IPS-18c (cell line): ENCODE measurements around the gene ZNF827.

ENCODE experiments used
- H3K4me3 ChIP-seq: 2 replicates; pipeline ENCODE4 v1.7.0; 2013; ENCODE audit warnings: low read depth, mild to moderate bottlenecking, low read length, moderate library complexity; ENCODE audit not compliant: insufficient read depth
- H3K9me3 ChIP-seq: one replicate; pipeline ENCODE4 v1.6.1; 2013; ENCODE audit warnings: mild to moderate bottlenecking, low read length, moderate library complexity; ENCODE audit not compliant: control insufficient read depth, insufficient read depth

ZNF827 gene

GRCh38 chr4:145907390-145907789, 31.2 kb downstream of the ZNF827 start:
- Histone ChIP-seq H3K9me3 (no peaks in the 10 kb centered on the region), H3K4me3 (no peak overlapping the region)

GRCh38 chr4:145904413-145905177, 34.0 kb downstream of the ZNF827 start:
- H3K4me3 ChIP-seq = no peak overlapping the region
- H3K9me3 ChIP-seq = no peaks in the 10 kb centered on the region

- no peak overlapping the region for H3K4me3 ChIP-seq
- no peaks in the 10 kb centered on the region for H3K9me3 ChIP-seq
These were observed 36.1 kb downstream of the ZNF827 start for GRCh38 chr4:145902522-145902921.

- H3K4me3 ChIP-seq = no peak overlapping the region
- no peaks in the 10 kb centered on the region for H3K9me3 ChIP-seq
These were observed 38.6 kb downstream of the ZNF827 start for GRCh38 chr4:145899886-145900460.

- Histone ChIP-seq H3K4me3 (no peak overlapping the region), H3K9me3 (no peaks in the 10 kb centered on the region)
These were observed 39.6 kb downstream of the ZNF827 start for GRCh38 chr4:145898926-145899531.

GRCh38 chr4:145898466-145898865, 40.2 kb downstream of the ZNF827 start:
- Histone ChIP-seq H3K4me3 (no peak overlapping the region), H3K9me3 (no peaks in the 10 kb centered on the region)

- Histone ChIP-seq H3K4me3 (no peak overlapping the region), H3K9me3 (no peaks in the 10 kb centered on the region)
These were observed 43.6 kb downstream of the ZNF827 start for GRCh38 chr4:145895056-145895455.

- H3K4me3 ChIP-seq = no peak overlapping the region
- H3K9me3 ChIP-seq = no peaks in the 10 kb centered on the region
These were observed 46.7 kb downstream of the ZNF827 start for GRCh38 chr4:145891958-145892357.

- Histone ChIP-seq H3K9me3 (no peaks in the 10 kb centered on the region), H3K4me3 (no peak overlapping the region)
These were observed 47.9 kb downstream of the ZNF827 start for GRCh38 chr4:145890689-145891088.

GRCh38 chr4:145888393-145888792, 50.2 kb downstream of the ZNF827 start:
- no peak overlapping the region for H3K4me3 ChIP-seq
- H3K9me3 ChIP-seq = no peaks in the 10 kb centered on the region

GRCh38 chr4:145887241-145887991, 51.2 kb downstream of the ZNF827 start:
- no peak overlapping the region for H3K4me3 ChIP-seq
- H3K9me3 ChIP-seq = no peaks in the 10 kb centered on the region

GRCh38 chr4:145886871-145887240, 51.8 kb downstream of the ZNF827 start:
- Histone ChIP-seq H3K9me3 (no peaks in the 10 kb centered on the region), H3K4me3 (no peak overlapping the region)

- H3K9me3 ChIP-seq = no peaks in the 10 kb centered on the region
- H3K4me3 ChIP-seq = no peak overlapping the region
These were observed 53.0 kb downstream of the ZNF827 start for GRCh38 chr4:145885666-145886065.

- Histone ChIP-seq H3K9me3 (no peaks in the 10 kb centered on the region), H3K4me3 (no peak overlapping the region)
These were observed 53.8 kb downstream of the ZNF827 start for GRCh38 chr4:145884775-145885174.

GRCh38 chr4:145883101-145883694, 55.4 kb downstream of the ZNF827 start:
- Histone ChIP-seq H3K9me3 (no peaks in the 10 kb centered on the region), H3K4me3 (no peak overlapping the region)

- no peaks in the 10 kb centered on the region for H3K9me3 ChIP-seq
- H3K4me3 ChIP-seq = no peak overlapping the region
These were observed 56.0 kb downstream of the ZNF827 start for GRCh38 chr4:145882604-145883003.

- no peaks in the 10 kb centered on the region for H3K9me3 ChIP-seq
- no peak overlapping the region for H3K4me3 ChIP-seq
These were observed 56.6 kb downstream of the ZNF827 start for GRCh38 chr4:145881989-145882388.
